IMR-90 (cell line): ENCODE results near the gene GNG12. TPM values are rescaled to one million over a fixed set of nuclear protein-coding genes. Genes with fewer than 3 reads are reported as not detected.

Experiments used
- ATAC-seq: fragments of 200-7000 bp; cut with Tn5 transposase; 2 replicates; pipeline ENCODE4 v1.9.1; 2020; ENCODE audit warnings: low read depth, mild to moderate bottlenecking, moderate library complexity
- BruUV-seq: library from RNA; stranded (reverse); fragments of 400-500 nt; replicated peaks from 2 replicates; lab custom pipeline; 2021; lab: Mats Ljungman, UMichigan
- CTCF ChIA-PET: fragments of 300-600 bp; formaldehyde crosslinking; extraction: SDS; loops from one replicate; lab custom pipeline; 2021; ENCODE audit warnings: antibody characterized with exemption; lab: Yijun Ruan, JAX
- POLR2A ChIA-PET: fragments of 300-600 bp; sonication (Branson Sonifier 250); formaldehyde crosslinking; loops from one replicate; lab custom pipeline; 2022; ENCODE audit warnings: antibody characterized with exemption; ENCODE audit not compliant: unreplicated experiment; lab: Charles Lee
- DNase-seq: peaks from one replicate; pipeline ENCODE4 v3.0.0; 2013
- H2AFZ ChIP-seq: replicated peaks from 2 replicates; pipeline ENCODE3; 2013; ENCODE audit warnings: low read length, mild to moderate bottlenecking; ENCODE audit not compliant: poor library complexity
- H2AK5ac ChIP-seq: 2 replicates; pipeline ENCODE4 v1.6.1; 2013; ENCODE audit warnings: low read depth, low read length, inconsistent platforms
- H2AK9ac ChIP-seq: replicated peaks from 2 replicates; pipeline ENCODE3; 2013; ENCODE audit warnings: mild to moderate bottlenecking, low read depth, low read length, moderate library complexity; ENCODE audit not compliant: poor library complexity
- H2BK120ac ChIP-seq: 2 replicates; pipeline ENCODE4 v1.6.1; 2013; ENCODE audit warnings: low read depth, low read length, inconsistent platforms
- H2BK15ac ChIP-seq: 3 replicates; pipeline ENCODE4 v1.6.1; 2013; ENCODE audit warnings: low read depth, low read length, inconsistent platforms
- H2BK20ac ChIP-seq: 2 replicates; pipeline ENCODE4 v1.6.1; 2013; ENCODE audit warnings: low read depth, mild to moderate bottlenecking, inconsistent platforms, low read length, moderate library complexity
- H2BK5ac ChIP-seq: 2 replicates; pipeline ENCODE4 v1.6.1; 2013; ENCODE audit warnings: mild to moderate bottlenecking, low read depth, low read length, inconsistent platforms; ENCODE audit not compliant: poor library complexity, severe bottlenecking
- H3K14ac ChIP-seq: replicated peaks from 2 replicates; pipeline ENCODE4 v1.6.1; 2013; ENCODE audit warnings: low read depth, low read length, inconsistent platforms
- H3K18ac ChIP-seq: 2 replicates; pipeline ENCODE4 v1.6.1; 2013; ENCODE audit warnings: low read depth, low read length, control low read depth
- H3K23ac ChIP-seq: 2 replicates; pipeline ENCODE4 v1.6.1; 2013; ENCODE audit warnings: low read depth, low read length, inconsistent platforms
- H3K27ac ChIP-seq: 2 replicates; pipeline ENCODE4 v1.5.1; 2013; ENCODE audit warnings: mild to moderate bottlenecking, control low read depth, low read length; ENCODE audit not compliant: insufficient read depth
- H3K27me3 ChIP-seq: 2 replicates; pipeline ENCODE4 v1.6.1; 2013; ENCODE audit warnings: low read length; ENCODE audit not compliant: control insufficient read depth, insufficient read depth
- H3K36me3 ChIP-seq: 2 replicates; pipeline ENCODE4 v1.6.1; 2013; ENCODE audit warnings: low read length, mixed read lengths; ENCODE audit not compliant: control insufficient read depth, insufficient read depth
- H3K4ac ChIP-seq: 2 replicates; pipeline ENCODE4 v1.6.1; 2013; ENCODE audit warnings: low read depth, low read length, inconsistent platforms
- H3K4me1 ChIP-seq: 2 replicates; pipeline ENCODE4 v1.6.1; 2013; ENCODE audit warnings: low read length, mixed read lengths; ENCODE audit not compliant: control insufficient read depth, insufficient read depth
- H3K4me2 ChIP-seq: 2 replicates; pipeline ENCODE4 v1.6.1; 2013; ENCODE audit warnings: low read depth, mild to moderate bottlenecking, control low read depth, low read length, moderate library complexity
- H3K4me3 ChIP-seq: 2 replicates; pipeline ENCODE4 v1.5.1; 2013; ENCODE audit warnings: low read depth, mild to moderate bottlenecking, control low read depth, low read length, moderate library complexity; ENCODE audit not compliant: insufficient read depth
- H3K56ac ChIP-seq: 2 replicates; pipeline ENCODE4 v1.6.1; 2013; ENCODE audit warnings: low read length, inconsistent platforms; ENCODE audit not compliant: insufficient read depth; ENCODE audit errors: extremely low read depth
- H3K79me1 ChIP-seq, 2 experiments: 2 replicates each; pipeline ENCODE4 v1.6.1; 2013; ENCODE audit warnings: low read length in 2 of 2, inconsistent platforms in 1 of 2, low read depth in 1 of 2
- H3K9ac ChIP-seq: 2 replicates; pipeline ENCODE4 v1.6.1; 2013; ENCODE audit warnings: low read depth, low read length, control low read depth
- H3K9me1 ChIP-seq: 2 replicates; pipeline ENCODE4 v1.6.1; 2013; ENCODE audit warnings: low read length, inconsistent platforms; ENCODE audit not compliant: insufficient read depth
- H3K9me3 ChIP-seq: 2 replicates; pipeline ENCODE4 v1.6.1; 2013; ENCODE audit warnings: low read length; ENCODE audit not compliant: control insufficient read depth, insufficient read depth
- H4K20me1 ChIP-seq: 2 replicates; pipeline ENCODE4 v1.6.1; 2013; ENCODE audit warnings: low read length, inconsistent platforms; ENCODE audit not compliant: insufficient read depth
- H4K5ac ChIP-seq: 2 replicates; pipeline ENCODE4 v1.6.1; 2013; ENCODE audit warnings: mild to moderate bottlenecking, low read depth, low read length, control low read depth
- H4K8ac ChIP-seq, 2 experiments: 2 replicates each; pipeline ENCODE4 v1.6.1; 2013; ENCODE audit warnings: low read depth in 2 of 2, low read length in 2 of 2, control low read depth in 1 of 2, inconsistent platforms in 1 of 2
- H4K91ac ChIP-seq: 2 replicates; pipeline ENCODE4 v1.6.1; 2013; ENCODE audit warnings: low read depth, low read length, inconsistent platforms; ENCODE audit not compliant: insufficient read depth
- BHLHE40 ChIP-seq: fragments of 150-350 bp; IDR thresholded peaks from 2 replicates; pipeline ENCODE4 v1.6.1; 2016; ENCODE audit warnings: mild to moderate bottlenecking, low read depth, low read length
- CEBPB ChIP-seq: IDR thresholded peaks from 2 replicates; pipeline ENCODE4 v1.6.1; 2012; ENCODE audit warnings: low read depth, low read length, improper control_type of control experiment
- CHD1 ChIP-seq: IDR thresholded peaks from 2 replicates; pipeline ENCODE4 v1.6.1; 2012; ENCODE audit warnings: low read depth, low read length, improper control_type of control experiment
- CTCF ChIP-seq: conservative IDR thresholded peaks from 2 replicates; pipeline ENCODE4 v1.5.1; 2012; ENCODE audit warnings: mild to moderate bottlenecking, low read depth, low read length, improper control_type of control experiment
- ELK1 ChIP-seq: fragments of 150-350 bp; IDR thresholded peaks from 2 replicates; pipeline ENCODE4 v1.6.1; 2016; ENCODE audit warnings: low read depth, mild to moderate bottlenecking, low read length, moderate library complexity, borderline replicate concordance
- FOS ChIP-seq: fragments of 150-350 bp; IDR thresholded peaks from 2 replicates; pipeline ENCODE4 v1.6.1; 2016; ENCODE audit warnings: low read depth, low read length
- MAZ ChIP-seq: IDR thresholded peaks from 2 replicates; pipeline ENCODE4 v1.6.1; 2012; ENCODE audit warnings: low read depth, mild to moderate bottlenecking, low read length, improper control_type of control experiment, moderate library complexity, borderline replicate concordance
- MXI1 ChIP-seq: IDR thresholded peaks from 2 replicates; pipeline ENCODE4 v1.6.1; 2012; ENCODE audit warnings: low read depth, mild to moderate bottlenecking, low read length, moderate library complexity, borderline replicate concordance
- NFE2L2 ChIP-seq: fragments of 150-350 bp; IDR thresholded peaks from 2 replicates; pipeline ENCODE4 v1.6.1; 2016; ENCODE audit warnings: low read depth, mild to moderate bottlenecking, low read length
- POLR2A ChIP-seq: IDR thresholded peaks from 2 replicates; pipeline ENCODE4 v1.6.1; 2012; ENCODE audit warnings: mild to moderate bottlenecking, low read depth, low read length
- RAD21 ChIP-seq: IDR thresholded peaks from 2 replicates; pipeline ENCODE4 v1.6.1; 2012; ENCODE audit warnings: low read length, improper control_type of control experiment
- RCOR1 ChIP-seq: IDR thresholded peaks from 2 replicates; pipeline ENCODE4 v1.6.1; 2012; ENCODE audit warnings: mild to moderate bottlenecking, low read length, improper control_type of control experiment; ENCODE audit not compliant: insufficient replicate concordance
- RFX5 ChIP-seq: IDR thresholded peaks from 2 replicates; pipeline ENCODE4 v1.8.0; 2012; ENCODE audit warnings: low read depth, mild to moderate bottlenecking, low read length, moderate library complexity
- USF2 ChIP-seq: fragments of 150-350 bp; IDR thresholded peaks from 2 replicates; pipeline ENCODE4 v1.6.1; 2017; ENCODE audit warnings: mild to moderate bottlenecking, antibody characterized with exemption, low read length, low read depth
- WGBS, 2 experiments: methylation state at CpG; one replicate each; pipeline versions ENCODE4 v1.1.5 to v1.1.7; 2013; ENCODE audit warnings: missing lambda C conversion rate in 2 of 2; ENCODE audit not compliant: insufficient read length in 1 of 2; ENCODE audit errors: extremely low coverage in 2 of 2; 5-methylcytosine and 5-hydroxymethylcytosine counted together
- dilution Hi-C: fragments of 300-500 bp; cut with HindIII; formaldehyde crosslinking; loops from one replicate; pipeline ENCODE4 v1.14.3; 2018; ENCODE audit warnings: low sequenced_read_pairs; ENCODE audit not compliant: unreplicated experiment
- in situ Hi-C: fragments of 300-500 bp; cut with MboI; formaldehyde crosslinking; loops from 3 replicates; pipeline ENCODE4 v1.14.3; 2019; ENCODE audit warnings: low sequenced_read_pairs, inconsistent platforms, mixed read lengths
- intact Hi-C: fragments of 100-400 bp; cut with micrococcal nuclease; formaldehyde crosslinking; loops from 2 replicates; pipeline ENCODE4 v1.10.0; 2022
- polyA plus RNA-seq, 3 experiments: library from polyadenylated mRNA; depleted of rRNA; stranded (reverse); fragments of >200 nt; gene quantifications; 2 replicates each; pipeline ENCODE4 v1.2.3, GENCODE V29; 2012; ENCODE audit warnings: low replicate concordance in 1 of 3
- total RNA-seq: library from RNA; depleted of rRNA; stranded (reverse); fragments of >200 nt; gene quantifications from 2 replicates; pipeline ENCODE4 v1.2.3, GENCODE V29; 2012

GNG12 gene
- total and polyA plus RNA-seq, 2 of the 4 experiments (the other 2 are of a cell fraction): 92.3 to 132 TPM

GRCh38 chr1:67815303-67816094 is 17.8 kb downstream of the GNG12 start:
- Histone ChIP-seq H2BK15ac (no peak overlapping the region; the same call in 2 of the 3 replicates), H3K4ac (peak overlapping the region; percentile 46; the same call in 1 of the 2 replicates), H3K4me1 (peaks cover 20% of the 10 kb centered on the region), H4K20me1 (peaks cover 84% of the 10 kb centered on the region), H3K56ac (no peak overlapping the region), H3K36me3 (peaks cover 7% of the 10 kb centered on the region), H2BK5ac (no peak overlapping the region), H3K14ac (peak overlapping the region; percentile 72; the same call in 1 of the 2 replicates), H3K4me2 (no peak overlapping the region), H2AK5ac (no peak overlapping the region; the same call in 1 of the 2 replicates), H3K27ac (no peak overlapping the region), H4K5ac (no peak overlapping the region), H3K9ac (no peak overlapping the region), H2AK9ac (no peak overlapping the region), H3K18ac (no peak overlapping the region), H3K9me3 (no peaks in the 10 kb centered on the region), H3K23ac (no peak overlapping the region), H3K79me1 (peaks cover 43 to 96% of the 10 kb centered on the region in 2 experiments), H3K27me3 (no peaks in the 10 kb centered on the region), H4K8ac (no peak overlapping the region), H2BK20ac (no peak overlapping the region), H2BK120ac (no peak overlapping the region), H3K9me1 (peaks cover 16% of the 10 kb centered on the region), H2AFZ (peak overlapping the region; percentile 16), H4K91ac (no peak overlapping the region; the same call in 1 of the 2 replicates), H3K4me3 (no peak overlapping the region)
- POLR2A ChIA-PET: interaction anchor here (0.6 kb wide), 1 partner anchor 11 kb away, joined by 3 read pairs; no protein-coding TSS in a partner anchor
- 95% methylated on average over 6 of the region's 17 CpGs; no CpG with 5 or more reads in 1 of the 2 experiments for WGBS, 2 experiments
- dilution Hi-C loops (no loop called here), intact Hi-C loops (loop anchor here (2.0 kb wide), 1 partner anchor 15 kb away; no protein-coding TSS in a partner anchor), in situ Hi-C loops (no loop called here)
- BruUV-seq: no TSS peak
- DNase-seq: no peak
- CTCF ChIA-PET: interaction anchor here (0.6 to 1.1 kb wide), 2 partner anchors 16 kb away, joined by 3 to 4 read pairs; no protein-coding TSS in a partner anchor
- ATAC-seq: no peak
- no peak for TF ChIP-seq NFE2L2
- TF ChIP-seq USF2: no peak
- TF ChIP-seq CTCF: no peak
- no peak for TF ChIP-seq CEBPB
- TF ChIP-seq FOS: no peak
- TF ChIP-seq RAD21: no peak
- TF ChIP-seq MAZ: no peak
- no peak for TF ChIP-seq POLR2A
- no peak for TF ChIP-seq RFX5
- no peak for TF ChIP-seq ELK1
- no peak for TF ChIP-seq MXI1
- no peak for TF ChIP-seq CHD1
- no peak for TF ChIP-seq BHLHE40
- TF ChIP-seq RCOR1: no peak
